Suprapubic skin (tissue), 3 donors: Measurements from ENCODE around the gene LHX6.

Experiments used
- POLR2A ChIP-seq, 2 donors: fragments of 450-650 bp; IDR thresholded peaks; one replicate each; pipeline ENCODE4 v1.6.1; 2017; ENCODE audit warnings: antibody characterized with exemption in 2 of 2, mild to moderate bottlenecking in 2 of 2, moderate library complexity in 2 of 2
- TF ChIP-seq, protein P1 (sequence below), 2 donors: fragments of 200-600 bp in 1 of 2; fragments of 450-650 bp in 1 of 2; sonication (generic) in 1 of 2; IDR thresholded peaks; one replicate each; pipeline ENCODE4 v1.5.1; 2016 to 2019; ENCODE audit warnings: antibody characterized with exemption in 2 of 2, mild to moderate bottlenecking in 1 of 2, moderate library complexity in 1 of 2

DNA sequence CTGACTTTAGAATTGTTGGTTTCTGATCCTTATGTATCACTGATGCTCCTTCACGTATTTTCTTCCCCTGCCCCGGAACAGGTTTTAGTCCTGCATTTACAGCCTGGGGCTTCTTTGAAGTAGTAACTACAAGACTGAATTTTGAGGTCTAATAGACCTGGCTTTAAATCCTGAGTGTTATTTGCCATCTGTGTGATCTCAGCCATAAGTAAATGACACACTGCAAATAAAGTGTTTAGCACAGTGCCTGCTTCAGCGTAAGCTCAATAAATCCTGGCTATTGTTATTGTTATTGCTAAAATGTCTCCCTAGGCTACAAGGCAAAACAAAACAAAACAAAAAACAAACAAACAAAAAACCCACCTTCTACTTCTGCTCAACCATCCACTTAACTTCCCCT lies 15.6 kb upstream of the LHX6 start:
- TF ChIP-seq, protein P1, sequence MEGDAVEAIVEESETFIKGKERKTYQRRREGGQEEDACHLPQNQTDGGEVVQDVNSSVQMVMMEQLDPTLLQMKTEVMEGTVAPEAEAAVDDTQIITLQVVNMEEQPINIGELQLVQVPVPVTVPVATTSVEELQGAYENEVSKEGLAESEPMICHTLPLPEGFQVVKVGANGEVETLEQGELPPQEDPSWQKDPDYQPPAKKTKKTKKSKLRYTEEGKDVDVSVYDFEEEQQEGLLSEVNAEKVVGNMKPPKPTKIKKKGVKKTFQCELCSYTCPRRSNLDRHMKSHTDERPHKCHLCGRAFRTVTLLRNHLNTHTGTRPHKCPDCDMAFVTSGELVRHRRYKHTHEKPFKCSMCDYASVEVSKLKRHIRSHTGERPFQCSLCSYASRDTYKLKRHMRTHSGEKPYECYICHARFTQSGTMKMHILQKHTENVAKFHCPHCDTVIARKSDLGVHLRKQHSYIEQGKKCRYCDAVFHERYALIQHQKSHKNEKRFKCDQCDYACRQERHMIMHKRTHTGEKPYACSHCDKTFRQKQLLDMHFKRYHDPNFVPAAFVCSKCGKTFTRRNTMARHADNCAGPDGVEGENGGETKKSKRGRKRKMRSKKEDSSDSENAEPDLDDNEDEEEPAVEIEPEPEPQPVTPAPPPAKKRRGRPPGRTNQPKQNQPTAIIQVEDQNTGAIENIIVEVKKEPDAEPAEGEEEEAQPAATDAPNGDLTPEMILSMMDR (IDR thresholded peaks at IDR 0.05): no peak
- no peak for TF ChIP-seq POLR2A (IDR thresholded peaks at IDR 0.05)
